ENCODE data around the gene ITGB1.

- TF ChIP-seq EZH2phosphoT487 (IDR thresholded peaks at IDR 0.05; ENCODE audit: insufficient read depth, low read depth): no peak
- TF ChIP-seq EZH2 (IDR thresholded peaks at IDR 0.05; ENCODE audit: insufficient read depth, poor library complexity, severe bottlenecking): no peak
These were observed 25.2 kb upstream of the ITGB1 start for GRCh38 chr10:32982911-32983909.
